Activated CD4-positive, alpha-beta T cell treated with anti-CD3 and anti-CD28 coated beads, Interleukin-2, Interleukin-4, amounts not matched to agents 100 ng/mL and 50 ng/mL, durations not matched to agents 16 hours and 8 hours (primary cell): Measurements from ENCODE around the gene RGS1.

ENCODE experiments used
- DNase-seq: peaks from one replicate; pipeline ENCODE4 v3.0.0-alpha.2; 2020; ENCODE audit warnings: low spot score

RGS1 gene

GRCh38 chr1:192620071-192620635 is 44.6 kb downstream of the RGS1 start:
- no peak for DNase-seq

- no peak for DNase-seq
Measured at GRCh38 chr1:192626366-192627179, 51.0 kb downstream of the RGS1 start.

GRCh38 chr1:192627901-192628300 is 52.3 kb downstream of the RGS1 start:
- no peak for DNase-seq

- DNase-seq: no peak
Measured at GRCh38 chr1:192628396-192629057, 53.0 kb downstream of the RGS1 start.

GRCh38 chr1:192629612-192630011 is 54.0 kb downstream of the RGS1 start:
- DNase-seq: no peak
